Skeletal muscle satellite cell (primary cell): ENCODE data around the gene ZNF664.

Experiments
- H3K27me3 ChIP-seq: 2 replicates; pipeline ENCODE4 v1.7.0; 2013; ENCODE audit warnings: low read length; ENCODE audit not compliant: control insufficient read depth, insufficient read depth
- H3K36me3 ChIP-seq: 2 replicates; pipeline ENCODE4 v1.7.0; 2013; ENCODE audit warnings: mild to moderate bottlenecking, control low read depth, low read length; ENCODE audit not compliant: insufficient read depth
- H3K4me1 ChIP-seq: 2 replicates; pipeline ENCODE4 v1.7.0; 2013; ENCODE audit warnings: low read length; ENCODE audit not compliant: control insufficient read depth, insufficient read depth
- H3K4me2 ChIP-seq: 2 replicates; pipeline ENCODE4 v1.7.0; 2013; ENCODE audit warnings: mild to moderate bottlenecking, low read length
- H3K4me3 ChIP-seq: 2 replicates; pipeline ENCODE4 v1.7.0; 2013; ENCODE audit warnings: low read length
- H3K9ac ChIP-seq: 2 replicates; pipeline ENCODE4 v1.7.0; 2013; ENCODE audit warnings: mild to moderate bottlenecking, low read depth, low read length, moderate library complexity
- H3K9me3 ChIP-seq: replicated peaks from 2 replicates; pipeline ENCODE4 v1.7.0; 2013; ENCODE audit warnings: mild to moderate bottlenecking, control low read depth, low read length

Gene ZNF664

DNA sequence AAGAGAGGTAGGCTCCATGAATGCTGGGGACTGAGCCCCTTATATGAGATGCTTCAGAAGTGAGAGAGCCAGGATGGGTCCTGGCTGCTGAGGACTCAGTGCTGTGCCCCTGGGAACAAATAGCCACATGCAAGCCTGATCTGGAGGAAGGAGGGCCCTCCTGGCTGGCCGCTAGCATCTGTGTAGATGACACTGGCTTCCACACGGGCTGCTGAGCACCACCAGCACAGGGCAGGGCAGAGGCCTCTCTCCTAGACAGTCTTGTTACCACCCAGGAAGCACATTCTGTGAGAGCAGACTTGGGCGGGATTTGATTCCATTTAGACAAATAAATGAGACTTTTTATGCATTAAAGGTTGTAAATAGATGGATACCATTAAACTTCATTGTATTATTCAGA, 48.0 kb downstream of the ZNF664 start:
- Histone ChIP-seq H3K9ac (no peak overlapping the region), H3K4me2 (no peak overlapping the region), H3K36me3 (no peaks in the 10 kb centered on the region), H3K4me1 (peaks cover 11% of the 10 kb centered on the region), H3K9me3 (no peaks in the 10 kb centered on the region), H3K27me3 (no peaks in the 10 kb centered on the region), H3K4me3 (no peak overlapping the region)

DNA sequence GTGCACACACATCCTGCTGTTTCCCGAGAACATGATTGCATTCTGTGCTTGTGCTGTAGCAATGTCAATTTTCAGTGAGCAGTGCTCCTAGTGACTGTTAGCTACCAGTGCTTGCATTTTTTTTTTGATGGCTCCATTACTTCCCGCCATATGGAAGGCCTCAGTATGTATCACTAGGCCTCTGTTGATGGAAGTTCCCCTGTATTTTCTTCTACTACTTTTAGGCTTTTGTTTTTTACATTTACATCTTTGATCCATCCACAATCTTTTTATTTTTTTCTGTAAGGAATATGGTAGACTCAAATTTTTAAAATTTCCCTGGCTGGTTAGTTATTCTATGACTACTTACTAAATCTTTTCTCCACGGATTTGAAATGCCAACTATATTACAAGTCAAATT, 49.1 kb downstream of the ZNF664 start:
- Histone ChIP-seq H3K4me2 (no peak overlapping the region), H3K9me3 (no peaks in the 10 kb centered on the region), H3K27me3 (no peaks in the 10 kb centered on the region)

DNA sequence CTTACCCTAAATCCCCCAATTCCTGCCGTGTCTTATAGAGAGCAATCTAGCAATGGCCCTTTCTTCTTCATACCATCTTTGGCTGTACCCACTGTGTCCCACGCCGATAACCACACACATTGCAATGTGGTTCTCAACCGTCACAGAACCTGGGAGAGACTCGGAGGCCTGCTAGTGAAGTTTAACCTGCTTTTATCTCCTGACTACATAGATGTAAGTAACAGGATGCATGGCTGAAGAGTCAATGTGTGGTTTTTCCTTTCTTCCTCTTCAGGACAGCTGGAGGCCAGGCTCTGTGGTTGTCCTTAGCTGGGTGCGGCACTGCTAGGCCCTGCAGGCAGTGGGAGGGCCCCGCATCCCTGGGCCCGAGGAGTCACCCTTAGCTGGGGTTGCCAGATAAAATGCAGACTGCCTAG, 51.3 kb downstream of the ZNF664 start:
- H3K4me2 ChIP-seq, result no peak overlapping the region
- H3K9ac ChIP-seq, result no peak overlapping the region
- peaks cover 37% of the 10 kb centered on the region for H3K4me1 ChIP-seq
- no peaks in the 10 kb centered on the region for H3K27me3 ChIP-seq
- no peak overlapping the region for H3K4me3 ChIP-seq
- no peaks in the 10 kb centered on the region for H3K36me3 ChIP-seq
- H3K9me3 ChIP-seq, result no peaks in the 10 kb centered on the region

More for the DNA sequence above, 49.1 kb downstream of the ZNF664 start:
- Histone ChIP-seq H3K36me3 (no peaks in the 10 kb centered on the region), H3K4me1 (peaks cover 21% of the 10 kb centered on the region), H3K9ac (no peak overlapping the region), H3K4me3 (no peak overlapping the region)

DNA sequence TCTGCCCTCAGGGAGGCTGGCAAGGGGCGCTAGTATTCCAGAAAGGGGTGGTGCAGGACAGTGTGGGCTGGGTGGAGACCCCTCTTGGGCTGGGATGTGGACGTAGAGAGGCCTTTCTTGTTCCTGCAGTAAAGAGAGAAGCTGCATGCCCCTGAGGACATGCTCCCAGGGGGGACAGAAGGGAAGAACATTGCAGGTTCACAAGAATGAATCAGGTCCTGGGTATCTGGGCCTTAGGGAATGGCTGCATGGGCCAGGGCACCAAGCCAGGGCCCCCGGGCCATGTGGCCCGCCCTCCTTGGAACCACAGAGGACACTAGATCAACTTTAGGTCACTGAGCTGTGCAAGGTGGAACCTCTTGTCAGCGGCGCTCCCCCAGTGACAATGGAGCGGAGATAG, 51.8 kb downstream of the ZNF664 start:
- Histone ChIP-seq H3K27me3 (no peaks in the 10 kb centered on the region), H3K9ac (no peak overlapping the region), H3K4me3 (no peak overlapping the region), H3K4me1 (peaks cover 35% of the 10 kb centered on the region), H3K9me3 (no peaks in the 10 kb centered on the region), H3K36me3 (no peaks in the 10 kb centered on the region), H3K4me2 (no peak overlapping the region)

DNA sequence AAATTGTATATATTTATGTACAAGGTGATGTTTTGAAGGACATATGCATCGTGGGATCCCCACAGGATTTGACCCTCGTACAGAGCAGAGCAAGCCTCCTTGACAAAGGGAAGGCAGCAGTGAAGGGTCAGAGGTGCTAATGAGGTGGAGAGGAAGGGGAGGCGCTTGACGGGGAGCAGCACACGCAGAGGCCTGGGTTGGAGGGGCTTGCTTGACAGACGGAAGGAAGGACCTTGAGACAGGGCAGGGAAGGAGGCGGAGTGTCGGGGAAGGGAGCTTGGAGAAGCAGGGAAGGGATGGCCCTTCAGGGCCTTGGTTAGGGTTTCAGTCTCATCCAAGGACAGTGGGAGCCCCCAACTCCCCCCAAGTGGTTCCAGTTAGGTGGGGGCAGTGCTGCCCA, 52.6 kb downstream of the ZNF664 start:
- Histone ChIP-seq H3K4me1 (peaks cover 43% of the 10 kb centered on the region), H3K4me2 (no peak overlapping the region), H3K9ac (no peak overlapping the region), H3K36me3 (no peaks in the 10 kb centered on the region), H3K9me3 (no peaks in the 10 kb centered on the region), H3K27me3 (no peaks in the 10 kb centered on the region), H3K4me3 (no peak overlapping the region)

DNA sequence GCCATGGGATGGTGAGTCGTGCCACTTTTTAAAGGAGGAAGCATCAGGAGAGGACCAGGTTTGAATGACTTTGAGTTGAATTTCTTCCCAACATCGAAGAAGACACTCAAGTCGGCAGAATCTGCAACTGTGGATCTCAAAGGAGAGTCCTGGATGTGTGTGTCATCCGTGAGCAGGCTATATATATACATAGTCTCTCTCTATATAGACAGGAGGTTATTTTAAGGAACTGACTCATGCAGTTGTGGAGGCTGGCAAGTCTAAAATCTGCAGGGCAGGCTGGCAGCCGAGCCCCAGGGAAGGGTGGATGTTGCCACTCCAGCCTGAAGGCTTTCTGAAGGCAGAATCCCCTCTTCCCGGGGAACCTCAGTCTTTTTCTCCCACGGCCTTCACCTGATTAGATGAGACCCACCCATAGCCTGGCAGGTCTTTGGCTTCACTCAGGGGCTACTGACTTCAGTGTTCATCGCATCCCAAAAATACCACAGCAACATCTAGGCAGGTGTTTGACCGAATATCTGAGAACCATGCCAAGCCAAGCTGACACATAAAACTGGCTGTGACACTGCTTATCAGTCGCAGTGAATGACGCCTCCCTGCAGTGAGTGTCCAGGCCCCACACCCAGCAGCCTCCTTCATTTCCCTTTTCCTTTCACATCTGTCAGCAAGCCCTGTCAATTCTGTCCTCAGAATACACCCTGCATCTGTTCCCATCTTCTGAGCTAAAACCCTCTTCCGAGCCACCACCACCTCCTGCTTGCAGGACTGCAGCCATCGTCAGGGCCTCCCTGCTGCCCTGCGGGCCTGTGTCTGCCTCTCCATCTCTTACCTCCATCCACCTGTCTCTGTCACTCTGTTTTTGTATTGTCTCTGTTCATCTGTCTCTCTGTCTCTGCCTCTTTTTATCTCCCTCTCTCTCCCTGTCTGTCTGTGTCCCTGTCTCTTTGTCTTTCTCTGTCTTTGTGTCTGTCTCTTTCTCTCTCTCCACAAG, 54.0 kb downstream of the ZNF664 start:
- Histone ChIP-seq H3K9ac (no peak overlapping the region), H3K4me2 (peak overlapping the region; percentile 60), H3K27me3 (no peaks in the 10 kb centered on the region), H3K9me3 (no peaks in the 10 kb centered on the region), H3K4me1 (peaks cover 54% of the 10 kb centered on the region), H3K36me3 (no peaks in the 10 kb centered on the region), H3K4me3 (no peak overlapping the region)

DNA sequence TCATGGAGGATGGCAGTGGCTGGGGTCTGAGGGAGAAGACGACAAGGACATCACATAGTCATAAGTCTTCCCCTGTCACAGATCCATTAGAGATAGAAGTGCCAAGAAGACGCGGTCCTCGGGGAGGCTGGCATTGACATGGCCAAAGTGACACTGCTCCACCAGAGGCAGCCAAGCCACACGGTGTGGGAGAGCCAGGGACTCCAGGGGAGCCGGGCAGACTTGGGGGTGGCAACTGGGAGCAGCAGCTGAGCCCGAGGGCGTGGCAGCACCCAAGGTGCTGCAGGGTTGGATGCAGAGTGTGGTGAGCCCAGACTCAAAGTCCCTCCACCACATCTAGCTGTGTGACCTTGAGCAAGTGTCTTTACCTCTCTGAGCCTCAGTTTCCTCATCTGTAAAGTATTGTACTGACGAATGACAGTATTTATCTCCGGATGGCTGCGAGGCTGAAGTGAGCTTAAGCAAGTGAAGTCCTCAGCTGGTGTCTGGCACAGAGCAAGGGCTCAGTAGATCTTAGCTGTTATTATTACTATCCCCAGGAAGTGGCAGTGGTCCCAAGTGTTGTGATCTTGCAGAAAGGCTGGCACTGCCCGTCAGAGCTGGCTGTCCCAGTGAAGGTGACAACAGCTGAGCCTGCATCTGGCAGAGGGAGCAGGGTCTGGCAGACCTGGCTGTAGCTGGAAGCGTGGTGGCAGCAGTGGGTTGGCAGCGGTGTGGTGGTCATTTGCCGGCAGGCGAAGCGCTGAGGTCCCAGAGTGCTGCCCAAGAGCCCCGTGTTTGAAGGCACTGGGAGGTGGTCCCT, 54.9 kb downstream of the ZNF664 start:
- Histone ChIP-seq H3K27me3 (no peaks in the 10 kb centered on the region), H3K4me2 (no peak overlapping the region), H3K9ac (no peak overlapping the region), H3K4me3 (no peak overlapping the region), H3K4me1 (peaks cover 56% of the 10 kb centered on the region), H3K9me3 (no peaks in the 10 kb centered on the region), H3K36me3 (no peaks in the 10 kb centered on the region)

DNA sequence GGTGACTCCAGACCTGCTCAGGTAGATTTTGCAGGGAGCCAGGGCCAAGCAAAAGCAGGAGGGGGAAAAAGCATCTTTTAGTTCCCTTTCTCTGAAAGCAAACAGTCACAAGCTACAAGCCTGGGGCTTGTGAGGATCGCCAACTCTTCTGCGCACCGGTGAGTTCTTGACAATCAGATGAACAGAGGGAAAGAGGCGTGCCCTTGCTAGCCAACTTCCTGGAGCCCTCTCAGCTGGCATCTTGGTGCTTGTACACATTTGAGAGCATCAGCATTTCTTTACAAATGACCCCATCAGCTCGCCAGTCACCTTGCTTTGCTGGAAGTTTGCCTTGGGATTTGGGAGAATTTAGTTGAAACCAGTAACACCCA, 55.5 kb downstream of the ZNF664 start:
- H3K27me3 ChIP-seq, result no peaks in the 10 kb centered on the region
- no peak overlapping the region for H3K4me3 ChIP-seq
- no peak overlapping the region for H3K9ac ChIP-seq
- no peak overlapping the region for H3K4me2 ChIP-seq
- H3K9me3 ChIP-seq, result no peaks in the 10 kb centered on the region
- H3K36me3 ChIP-seq, result no peaks in the 10 kb centered on the region
- peaks cover 56% of the 10 kb centered on the region for H3K4me1 ChIP-seq

DNA sequence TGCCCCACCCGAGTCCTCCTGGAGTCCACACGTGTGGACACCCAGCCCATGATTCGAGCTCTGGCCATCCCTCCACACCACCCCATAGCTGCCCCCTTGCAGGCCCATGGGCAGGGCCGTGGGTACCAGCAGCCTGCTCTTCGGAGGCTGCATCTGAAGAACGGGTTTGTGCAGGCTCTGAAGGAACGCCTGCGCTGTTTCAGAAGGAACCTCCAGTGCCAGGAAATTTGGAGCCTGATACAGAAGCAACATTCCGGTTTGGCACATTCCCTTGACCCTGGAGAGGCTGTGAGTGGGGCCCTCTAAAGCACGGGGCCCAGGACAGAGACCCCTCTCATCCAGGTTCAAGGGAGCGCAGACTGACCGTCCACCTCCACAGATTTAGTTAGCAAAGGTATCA, 57.0 kb downstream of the ZNF664 start:
- Histone ChIP-seq H3K4me1 (peaks cover 49% of the 10 kb centered on the region), H3K9me3 (no peaks in the 10 kb centered on the region), H3K36me3 (no peaks in the 10 kb centered on the region), H3K27me3 (no peaks in the 10 kb centered on the region), H3K4me3 (no peak overlapping the region), H3K4me2 (peak overlapping the region; percentile 64), H3K9ac (peak overlapping the region; percentile 38)

DNA sequence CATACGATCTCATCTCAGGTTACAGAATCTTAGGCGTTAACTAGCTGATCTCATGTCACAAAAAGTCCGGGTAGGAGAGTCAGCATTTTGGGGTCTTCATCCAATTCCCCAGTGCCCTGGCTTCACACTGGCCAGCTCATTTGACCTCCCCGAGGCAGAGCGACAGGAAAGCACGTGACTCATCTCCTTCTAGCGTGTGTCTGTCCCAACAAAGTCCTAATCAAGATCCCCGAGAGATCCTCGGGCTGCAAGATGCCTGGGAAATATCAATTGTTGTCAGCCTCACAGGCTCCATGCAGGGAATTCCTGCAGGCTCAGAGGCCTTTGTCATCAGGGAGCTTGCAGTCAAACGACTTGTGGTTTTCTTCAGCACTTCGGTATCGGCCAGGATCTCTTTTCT, 57.5 kb downstream of the ZNF664 start:
- H3K4me1 ChIP-seq, result peaks cover 49% of the 10 kb centered on the region

DNA sequence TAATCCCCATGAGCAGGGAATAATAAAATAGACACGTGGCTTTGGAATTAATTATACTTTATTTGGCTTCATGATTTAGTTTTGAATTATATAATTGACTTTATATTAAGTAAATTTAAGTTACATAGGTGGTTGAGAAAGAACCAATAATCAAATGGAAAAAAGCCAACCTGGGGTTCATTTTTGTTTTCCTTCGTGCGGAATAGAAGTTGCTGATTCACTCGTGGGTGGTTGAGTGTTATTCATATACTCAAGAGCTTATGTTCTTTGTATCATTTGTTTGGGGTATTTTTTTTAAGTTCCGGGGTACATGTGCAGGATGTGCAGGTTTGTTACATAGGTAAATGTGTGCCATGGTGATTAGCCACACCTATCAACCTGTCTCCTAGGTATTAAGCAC, 58.0 kb downstream of the ZNF664 start:
- Histone ChIP-seq H3K9ac (no peak overlapping the region), H3K27me3 (no peaks in the 10 kb centered on the region), H3K36me3 (no peaks in the 10 kb centered on the region), H3K4me3 (no peak overlapping the region), H3K4me2 (peak overlapping the region; percentile 64), H3K9me3 (no peaks in the 10 kb centered on the region), H3K4me1 (peaks cover 49% of the 10 kb centered on the region)

More for the DNA sequence above, 57.5 kb downstream of the ZNF664 start:
- Histone ChIP-seq H3K36me3 (no peaks in the 10 kb centered on the region), H3K9me3 (no peaks in the 10 kb centered on the region), H3K9ac (peak overlapping the region; percentile 38), H3K4me2 (peak overlapping the region; percentile 64), H3K4me3 (peak overlapping the region; percentile 15), H3K27me3 (no peaks in the 10 kb centered on the region)
